A549 (cell line): ENCODE results near the gene COL4A5. TPM values are rescaled to one million over a fixed set of nuclear protein-coding genes. Genes with fewer than 3 reads are reported as not detected.

Source experiments
- ATAC-seq, 2 experiments: fragments of 200-7000 bp in 1 of 2; fragments of >200 bp in 1 of 2; cut with Nextera tagmentation in 1 of 2; cut with Tn5 transposase in 1 of 2; 3 replicates each; pipeline versions ENCODE4 v1.8.0 to v1.9.1; 2018 to 2020; ENCODE audit warnings: mild to moderate bottlenecking in 1 of 2, moderate library complexity in 1 of 2
- CTCF ChIA-PET: fragments of 300-600 bp; sonication (Branson Sonifier 250); formaldehyde crosslinking; extraction: SDS; loops from one replicate; lab custom pipeline; 2021; ENCODE audit warnings: antibody characterized with exemption, inconsistent platforms; lab: Yijun Ruan, JAX
- POLR2A ChIA-PET: fragments of 350-600 bp; formaldehyde crosslinking; extraction: SDS; loops from one replicate; lab custom pipeline; 2021; ENCODE audit warnings: antibody characterized with exemption, inconsistent platforms; lab: Yijun Ruan, JAX
- DNase-seq, 2 experiments: peaks; one replicate each; pipeline versions ENCODE4 v3.0.0 to v3.0.0-alpha.2; 2011 to 2016; ENCODE audit warnings: low read depth in 1 of 2, low spot score in 1 of 2
- FAIRE-seq: peaks from 2 replicates; lab custom pipeline; 2011; peaks lifted over from hg19 to GRCh38; lab: Jason Lieb, UNC
- H3K27ac ChIP-seq, 2 experiments: fragments of >200 bp; sonication (Bioruptor Twin); formaldehyde crosslinking; 3 replicates each; pipeline ENCODE4 v1.5.1; 2016 to 2017
- H3K4me1 ChIP-seq: fragments of >200 bp; sonication (Bioruptor Twin); formaldehyde crosslinking; 3 replicates; pipeline ENCODE4 v1.6.1; 2016
- H3K4me2 ChIP-seq: fragments of >200 bp; sonication (Bioruptor Twin); formaldehyde crosslinking; 3 replicates; pipeline ENCODE4 v1.6.1; 2016
- H3K4me3 ChIP-seq: fragments of >200 bp; sonication (Bioruptor Twin); formaldehyde crosslinking; 3 replicates; pipeline ENCODE4 v1.5.1; 2016
- H3K9me3 ChIP-seq: fragments of >200 bp; sonication (Bioruptor Twin); formaldehyde crosslinking; 3 replicates; pipeline ENCODE4 v1.6.1; 2016
- BHLHE40 ChIP-seq: IDR thresholded peaks from 2 replicates; pipeline ENCODE4 v1.6.1; 2012; ENCODE audit warnings: low read depth, low read length, inconsistent platforms
- CBX2 ChIP-seq: fragments of 200-600 bp; sonication (generic); IDR thresholded peaks from 2 replicates; pipeline ENCODE4 v1.6.1; 2016; ENCODE audit warnings: low read depth, mild to moderate bottlenecking, borderline replicate concordance
- CHD4 ChIP-seq: fragments of 200-600 bp; sonication (generic); IDR thresholded peaks from 2 replicates; pipeline ENCODE4 v1.6.1; 2016; ENCODE audit warnings: antibody characterized with exemption, mild to moderate bottlenecking, borderline replicate concordance
- CTCF ChIP-seq: fragments of >200 bp; sonication (Bioruptor Twin); formaldehyde crosslinking; IDR thresholded peaks from 3 replicates; pipeline ENCODE4 v1.5.1; 2016
- FOXS1 ChIP-seq: fragments of 250-450 bp; sonication (Bioruptor Pico); IDR thresholded peaks from 2 replicates; pipeline ENCODE4 v1.5.0; 2020; ENCODE audit warnings: mild to moderate bottlenecking, moderate library complexity
- HES2 ChIP-seq: fragments of >200 bp; sonication (Bioruptor Twin); formaldehyde crosslinking; IDR thresholded peaks from 2 replicates; pipeline ENCODE4 v1.6.1; 2016
- HMGXB4 ChIP-seq: fragments of 250-450 bp; sonication (Bioruptor Pico); IDR thresholded peaks from 2 replicates; pipeline ENCODE4 v1.5.0; 2021; ENCODE audit warnings: mild to moderate bottlenecking, moderate library complexity, borderline replicate concordance
- JUN ChIP-seq, 2 experiments: fragments of >200 bp; sonication (Bioruptor Twin); formaldehyde crosslinking; IDR thresholded peaks; 2 replicates in 1 of 2; 3 replicates in 1 of 2; pipeline ENCODE4 v1.6.1; 2016 to 2017
- KDM5A ChIP-seq: fragments of 200-600 bp; sonication (generic); IDR thresholded peaks from 2 replicates; pipeline ENCODE4 v1.6.1; 2016; ENCODE audit warnings: antibody characterized with exemption, mild to moderate bottlenecking
- POLR2AphosphoS2 ChIP-seq: conservative IDR thresholded peaks from 2 replicates; pipeline ENCODE4 v1.6.1; 2012; ENCODE audit warnings: low read length, improper control_type of control experiment, inconsistent platforms
- RAD21 ChIP-seq, 2 experiments: fragments of >200 bp in 1 of 2; sonication (Bioruptor Twin) in 1 of 2; formaldehyde crosslinking in 1 of 2; IDR thresholded peaks in 1 of 2; conservative IDR thresholded peaks in 1 of 2; 2 replicates in 1 of 2; 3 replicates in 1 of 2; pipeline ENCODE4 v1.6.1; 2012 to 2018; ENCODE audit warnings: inconsistent platforms in 1 of 2
- RCOR1 ChIP-seq: fragments of 150-350 bp; IDR thresholded peaks from 2 replicates; pipeline ENCODE4 v1.6.1; 2014; ENCODE audit warnings: antibody characterized with exemption, low read length, low read depth
- RFX5 ChIP-seq: fragments of 450-650 bp; IDR thresholded peaks from 2 replicates; pipeline ENCODE4 v1.7.1; 2014; ENCODE audit warnings: antibody characterized with exemption, mild to moderate bottlenecking, moderate library complexity
- RNF2 ChIP-seq: fragments of 200-600 bp; sonication (generic); IDR thresholded peaks from 2 replicates; pipeline ENCODE4 v1.6.1; 2016; ENCODE audit warnings: low read depth, mild to moderate bottlenecking, antibody characterized with exemption, moderate library complexity, borderline replicate concordance
- SMC3 ChIP-seq: fragments of >200 bp; sonication (Bioruptor Twin); formaldehyde crosslinking; IDR thresholded peaks from 3 replicates; pipeline ENCODE4 v1.6.1; 2018; ENCODE audit warnings: inconsistent platforms
- SREBF2 ChIP-seq: fragments of 450-650 bp; IDR thresholded peaks from 2 replicates; pipeline ENCODE4 v1.6.1; 2014; ENCODE audit warnings: mild to moderate bottlenecking, moderate library complexity
- ZFP36 ChIP-seq: fragments of 450-650 bp; IDR thresholded peaks from 2 replicates; pipeline ENCODE4 v1.6.1; 2014; ENCODE audit warnings: borderline replicate concordance; ENCODE audit not compliant: partially characterized antibody
- WGBS: methylation state at CpG from one replicate; pipeline ENCODE4 v1.1.6; 2017; ENCODE audit errors: missing lambda C conversion rate; 5-methylcytosine and 5-hydroxymethylcytosine counted together
- polyA plus RNA-seq, 4 experiments: library from polyadenylated mRNA; depleted of rRNA in 3 of 4; stranded (reverse); fragments of >200 nt; fragmentation: RNase III in 1 of 4; extraction: RNeasy Plus Mini Kit Qiagen cat#74134 plus additional on column Dnase treatment in 1 of 4; gene quantifications; 2 replicates in 3 of 4; 3 replicates in 1 of 4; pipeline ENCODE4 v1.2.3, GENCODE V29; 2011 to 2017

COL4A5 gene
- polyA plus RNA-seq, 2 of the 4 experiments (the other 2 are of a cell fraction), result 17.5 to 48.6 TPM

GRCh38 chrX:108696690-108697089 is 257.1 kb downstream of the COL4A5 start:
- ChIA-PET POLR2A (no interaction called here), CTCF (no interaction called here)
- Histone ChIP-seq H3K4me3 (no peak overlapping the region), H3K4me2 (no peak overlapping the region), H3K9me3 (no peaks in the 10 kb centered on the region), H3K27ac (no peak overlapping the region), H3K4me1 (no peaks in the 10 kb centered on the region)
- FAIRE-seq (no peak), ATAC-seq (no peak), DNase-seq (no peak)
- 79% methylated on average over 3 of the region's 3 CpGs for WGBS
- TF ChIP-seq RCOR1 (no peak), ZFP36 (no peak), FOXS1 (no peak), CTCF (no peak), RAD21 (conservative IDR thresholded peaks at IDR 0.05 in 1 of 2, IDR thresholded peaks at IDR 0.05 in 1 of 2) (no peak), POLR2AphosphoS2 (no peak), SMC3 (no peak), JUN (IDR thresholded peaks at IDR 0.05) (no peak), BHLHE40 (no peak), KDM5A (no peak), HMGXB4 (CRISPR knock-in tag) (no peak), SREBF2 (no peak), HES2 (no peak), CHD4 (no peak)

GRCh38 chrX:108699368-108699767 is 259.7 kb downstream of the COL4A5 start:
- CTCF ChIA-PET, result interaction anchor here (0.8 to 2.9 kb wide), 11 partner anchors 11 to 779 kb away, joined by 3 to 9 read pairs (median 4); no protein-coding TSS in a partner anchor
- H3K4me3 ChIP-seq, result no peak overlapping the region
- TF ChIP-seq RAD21 (conservative IDR thresholded peaks at IDR 0.05 in 1 of 2, IDR thresholded peaks at IDR 0.05 in 1 of 2) (peak; percentile 41 to 47; a peak in 2 of 5 replicates), CTCF (peak; percentile 47), CBX2 (no peak)
- H3K9me3 ChIP-seq, result no peaks in the 10 kb centered on the region
- no peaks in the 10 kb centered on the region for H3K4me1 ChIP-seq
- WGBS, result 27% methylated on average over 1 of the region's 1 CpG
- H3K27ac ChIP-seq, result no peak overlapping the region
- peak; percentile 39 to 72; a peak in 3 of 6 replicates for ATAC-seq
- no peak overlapping the region for H3K4me2 ChIP-seq
- peak; percentile 5 to 36 for DNase-seq
- POLR2A ChIA-PET, result interaction anchor here (0.5 kb wide), 1 partner anchor 444 kb away, joined by 4 read pairs; no protein-coding TSS in a partner anchor
- FAIRE-seq, result peak; percentile 100

- TF ChIP-seq RFX5 (no peak), RNF2 (no peak)
- POLR2A ChIA-PET, result no interaction called here
- Histone ChIP-seq H3K4me1 (no peaks in the 10 kb centered on the region), H3K4me3 (no peak overlapping the region), H3K9me3 (no peaks in the 10 kb centered on the region), H3K27ac (no peak overlapping the region), H3K4me2 (no peak overlapping the region)
- FAIRE-seq (no peak), ATAC-seq (no peak), DNase-seq (no peak)
- 60% methylated on average over 2 of the region's 2 CpGs for WGBS
- CTCF ChIA-PET, result no interaction called here
Measured at GRCh38 chrX:108701633-108702032, 262.0 kb downstream of the COL4A5 start.
